ENCODE data around the gene PPM1F.

Gene PPM1F

GRCh38 chr22:21960200-21961126, 7.8 kb upstream of the PPM1F start:
- DNase-seq (ENCODE audit: low spot score) = no peak

GRCh38 chr22:21959274-21960074, 6.8 kb upstream of the PPM1F start:
- DNase-seq (ENCODE audit: low spot score) = no peak

- no peak for DNase-seq (ENCODE audit: low spot score)
Measured at GRCh38 chr22:21958360-21959273, 6.0 kb upstream of the PPM1F start.

GRCh38 chr22:21951931-21952465, 650 bp downstream of the PPM1F start:
- DNase-seq (ENCODE audit: low spot score) = no peak

- DNase-seq (ENCODE audit: low spot score) = no peak
Measured at GRCh38 chr22:21951062-21951461, 1.6 kb downstream of the PPM1F start.

- DNase-seq (ENCODE audit: low spot score) = no peak
Measured at GRCh38 chr22:21949948-21950347, 2.7 kb downstream of the PPM1F start.

- no peak for DNase-seq (ENCODE audit: low spot score)
Measured at GRCh38 chr22:21949569-21949918, 3.1 kb downstream of the PPM1F start.

GRCh38 chr22:21948824-21949568, 3.7 kb downstream of the PPM1F start:
- no peak for DNase-seq (ENCODE audit: low spot score)

- DNase-seq (ENCODE audit: low spot score) = no peak
Measured at GRCh38 chr22:21948390-21948789, 4.3 kb downstream of the PPM1F start.

- DNase-seq (ENCODE audit: low spot score) = no peak
Measured at GRCh38 chr22:21947040-21948014, 5.3 kb downstream of the PPM1F start.

- DNase-seq (ENCODE audit: low spot score) = no peak
Measured at GRCh38 chr22:21946262-21946925, 6.3 kb downstream of the PPM1F start.

- DNase-seq (ENCODE audit: low spot score) = no peak
Measured at GRCh38 chr22:21945453-21946261, 7.0 kb downstream of the PPM1F start.

GRCh38 chr22:21944871-21945270, 7.8 kb downstream of the PPM1F start:
- no peak for DNase-seq (ENCODE audit: low spot score)

GRCh38 chr22:21943571-21944448, 8.8 kb downstream of the PPM1F start:
- no peak for DNase-seq (ENCODE audit: low spot score)

GRCh38 chr22:21942407-21943343, 10.0 kb downstream of the PPM1F start:
- no peak for DNase-seq (ENCODE audit: low spot score)

GRCh38 chr22:21941921-21942320, 10.7 kb downstream of the PPM1F start:
- no peak for DNase-seq (ENCODE audit: low spot score)
